Measurements from ENCODE around the gene WNT7B.

The WNT7B gene

GRCh38 chr22:46019351-46019750, 42.4 kb upstream of the WNT7B start:
- H3K4me3 ChIP-seq (ENCODE audit: low read length), result no peak overlapping the region
- no peaks in the 10 kb centered on the region for H4K20me1 ChIP-seq (ENCODE audit: control insufficient read depth, insufficient read depth, low read depth, low read length)
- no peak overlapping the region for H3K4me2 ChIP-seq (ENCODE audit: low read length)
- peaks cover 17% of the 10 kb centered on the region for H3K27me3 ChIP-seq (ENCODE audit: control insufficient read depth, low read length)
- H3K9me3 ChIP-seq (ENCODE audit: control insufficient read depth, insufficient read depth, low read length), result no peaks in the 10 kb centered on the region
- no peaks in the 10 kb centered on the region for H3K4me1 ChIP-seq (ENCODE audit: control insufficient read depth, low read length)
- H3K9me2 ChIP-seq (replicated peaks; ENCODE audit: control insufficient read depth, low read length), result no peaks in the 10 kb centered on the region
- no peaks in the 10 kb centered on the region for H3K79me2 ChIP-seq (ENCODE audit: control insufficient read depth, low read length)
- H3F3A ChIP-seq (ENCODE audit: control insufficient read depth, insufficient read depth), result peaks cover 4% of the 10 kb centered on the region; the same call in 1 of the 2 replicates
- TF ChIP-seq, protein P1, sequence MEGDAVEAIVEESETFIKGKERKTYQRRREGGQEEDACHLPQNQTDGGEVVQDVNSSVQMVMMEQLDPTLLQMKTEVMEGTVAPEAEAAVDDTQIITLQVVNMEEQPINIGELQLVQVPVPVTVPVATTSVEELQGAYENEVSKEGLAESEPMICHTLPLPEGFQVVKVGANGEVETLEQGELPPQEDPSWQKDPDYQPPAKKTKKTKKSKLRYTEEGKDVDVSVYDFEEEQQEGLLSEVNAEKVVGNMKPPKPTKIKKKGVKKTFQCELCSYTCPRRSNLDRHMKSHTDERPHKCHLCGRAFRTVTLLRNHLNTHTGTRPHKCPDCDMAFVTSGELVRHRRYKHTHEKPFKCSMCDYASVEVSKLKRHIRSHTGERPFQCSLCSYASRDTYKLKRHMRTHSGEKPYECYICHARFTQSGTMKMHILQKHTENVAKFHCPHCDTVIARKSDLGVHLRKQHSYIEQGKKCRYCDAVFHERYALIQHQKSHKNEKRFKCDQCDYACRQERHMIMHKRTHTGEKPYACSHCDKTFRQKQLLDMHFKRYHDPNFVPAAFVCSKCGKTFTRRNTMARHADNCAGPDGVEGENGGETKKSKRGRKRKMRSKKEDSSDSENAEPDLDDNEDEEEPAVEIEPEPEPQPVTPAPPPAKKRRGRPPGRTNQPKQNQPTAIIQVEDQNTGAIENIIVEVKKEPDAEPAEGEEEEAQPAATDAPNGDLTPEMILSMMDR (IDR thresholded peaks at IDR 0.05; ENCODE audit: low read depth, low read length, poor library complexity, severe bottlenecking), result no peak
- TF ChIP-seq EZH2phosphoT487 (IDR thresholded peaks at IDR 0.05; ENCODE audit: borderline replicate concordance, low read length), result no peak
- H3K27ac ChIP-seq (ENCODE audit: low read depth, low read length), result no peak overlapping the region
- no peaks in the 10 kb centered on the region for H3K36me3 ChIP-seq (ENCODE audit: control insufficient read depth, low read length)

- no peaks in the 10 kb centered on the region for H3K9me3 ChIP-seq (ENCODE audit: control insufficient read depth, insufficient read depth, low read length)
- H3K79me2 ChIP-seq (ENCODE audit: control insufficient read depth, low read length), result no peaks in the 10 kb centered on the region
- H3F3A ChIP-seq (ENCODE audit: control insufficient read depth, insufficient read depth), result peaks cover 4% of the 10 kb centered on the region; the same call in 1 of the 2 replicates
- no peaks in the 10 kb centered on the region for H4K20me1 ChIP-seq (ENCODE audit: control insufficient read depth, insufficient read depth, low read depth, low read length)
- no peaks in the 10 kb centered on the region for H3K9me2 ChIP-seq (replicated peaks; ENCODE audit: control insufficient read depth, low read length)
- H3K4me1 ChIP-seq (ENCODE audit: control insufficient read depth, low read length), result peaks cover 3% of the 10 kb centered on the region
- H3K36me3 ChIP-seq (ENCODE audit: control insufficient read depth, low read length), result no peaks in the 10 kb centered on the region
- no peak overlapping the region for H3K27ac ChIP-seq (ENCODE audit: low read depth, low read length)
- H3K4me2 ChIP-seq (ENCODE audit: low read length), result no peak overlapping the region
- H3K27me3 ChIP-seq (ENCODE audit: control insufficient read depth, low read length), result peaks cover 17% of the 10 kb centered on the region
- H3K4me3 ChIP-seq (ENCODE audit: low read length), result no peak overlapping the region
- no peak for TF ChIP-seq EZH2phosphoT487 (IDR thresholded peaks at IDR 0.05; ENCODE audit: borderline replicate concordance, low read length)
- TF ChIP-seq, protein P1 (IDR thresholded peaks at IDR 0.05; ENCODE audit: low read depth, low read length, poor library complexity, severe bottlenecking), result no peak
Measured at GRCh38 chr22:46018859-46019258, 41.9 kb upstream of the WNT7B start.

DNA sequence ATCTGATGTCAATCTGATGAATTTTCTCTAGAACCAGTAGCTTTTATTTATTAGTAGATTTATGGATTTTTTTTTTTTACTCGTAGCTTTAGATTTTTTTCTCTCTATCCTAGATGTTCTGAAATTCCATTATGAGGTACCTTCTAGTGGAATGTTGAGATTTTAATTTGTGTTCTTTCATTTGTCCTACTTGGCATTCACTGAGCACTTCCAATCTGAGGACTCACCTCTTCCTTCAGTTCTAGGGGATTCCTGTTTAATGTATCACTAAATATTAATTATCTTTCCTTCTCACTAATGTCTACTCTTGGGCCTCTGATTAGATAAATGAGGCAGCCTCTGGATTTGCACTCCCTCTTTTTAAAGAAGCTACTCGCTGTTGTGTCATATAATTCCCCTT, 40.2 kb upstream of the WNT7B start:
- Histone ChIP-seq H3K27me3 (ENCODE audit: control insufficient read depth, low read length) (peaks cover 17% of the 10 kb centered on the region), H3K27ac (ENCODE audit: low read depth, low read length) (no peak overlapping the region), H3K9me3 (ENCODE audit: control insufficient read depth, insufficient read depth, low read length) (no peaks in the 10 kb centered on the region), H3K4me2 (ENCODE audit: low read length) (no peak overlapping the region), H3K79me2 (ENCODE audit: control insufficient read depth, low read length) (no peaks in the 10 kb centered on the region), H3K36me3 (ENCODE audit: control insufficient read depth, low read length) (no peaks in the 10 kb centered on the region), H3K4me3 (ENCODE audit: low read length) (no peak overlapping the region), H4K20me1 (ENCODE audit: control insufficient read depth, insufficient read depth, low read depth, low read length) (no peaks in the 10 kb centered on the region), H3K4me1 (ENCODE audit: control insufficient read depth, low read length) (peaks cover 13% of the 10 kb centered on the region), H3K9me2 (replicated peaks; ENCODE audit: control insufficient read depth, low read length) (no peaks in the 10 kb centered on the region), H3F3A (ENCODE audit: control insufficient read depth, insufficient read depth) (peaks cover 4% of the 10 kb centered on the region; the same call in 1 of the 2 replicates)
- no peak for TF ChIP-seq EZH2phosphoT487 (IDR thresholded peaks at IDR 0.05; ENCODE audit: borderline replicate concordance, low read length)
- TF ChIP-seq, protein P1 (IDR thresholded peaks at IDR 0.05; ENCODE audit: low read depth, low read length, poor library complexity, severe bottlenecking), result no peak
